ENCODE measurements around the gene GRM4.

- TF ChIP-seq CTCF (IDR thresholded peaks at IDR 0.05): no peak
- no peak for TF ChIP-seq POLR2A (IDR thresholded peaks at IDR 0.05)
Measured at GRCh38 chr6:34157236-34157830, 11.4 kb upstream of the GRM4 start.

All from uterus (tissue), 2 donors.